Amniotic stem cell (primary cell): ENCODE measurements around the gene RCBTB2.

Experiments used
- DNase-seq: peaks from one replicate; lab custom pipeline; 2025; lab: John Stamatoyannopoulos, UW

RCBTB2 gene

GRCh38 chr13:48448285-48448958 lies 84.5 kb downstream of the RCBTB2 start:
- no peak for DNase-seq

- no peak for DNase-seq
These were observed 86.4 kb downstream of the RCBTB2 start for GRCh38 chr13:48446464-48446863.

- no peak for DNase-seq
These were observed 89.3 kb downstream of the RCBTB2 start for GRCh38 chr13:48443442-48444208.
